H7 (cell line): Measurements from ENCODE around the gene NCL. TPM values are rescaled to one million over a fixed set of nuclear protein-coding genes. Genes with fewer than 3 reads are reported as not detected.
A peak's percentile ranks its signal among the peaks of the same experiment; 100 is the strongest.

Source experiments
- DNase-seq: peaks from one replicate; pipeline ENCODE4 v3.0.0; 2012
- H3K27me3 ChIP-seq: 2 replicates; pipeline ENCODE4 v1.6.0; 2011; ENCODE audit warnings: mild to moderate bottlenecking, low read length; ENCODE audit not compliant: control insufficient read depth, insufficient read depth
- H3K36me3 ChIP-seq: replicated peaks from 2 replicates; pipeline ENCODE4 v1.5.1; 2011; ENCODE audit warnings: low read length; ENCODE audit not compliant: control insufficient read depth, insufficient read depth
- H3K4me3 ChIP-seq: 2 replicates; pipeline ENCODE4 v1.5.1; 2011; ENCODE audit warnings: low read depth, mild to moderate bottlenecking, control low read depth, low read length, moderate library complexity; ENCODE audit not compliant: insufficient read depth
- total RNA-seq: library from RNA; depleted of rRNA; stranded (reverse); fragments of >200 nt; shearing (Covaris generic); gene quantifications from 2 replicates; pipeline ENCODE4 v1.2.3, GENCODE V29; 2014

The NCL gene
- total RNA-seq, 1 experiment from 2014 or later = 148 TPM

GRCh38 chr2:231429901-231430300 lies 34.4 kb downstream of the NCL start:
- H3K27me3 ChIP-seq = no peaks in the 10 kb centered on the region; the same call in 1 of the 2 replicates

GRCh38 chr2:231429152-231429551 lies 35.1 kb downstream of the NCL start:
- no peaks in the 10 kb centered on the region; the same call in 1 of the 2 replicates for H3K27me3 ChIP-seq
- DNase-seq = no peak

More at GRCh38 chr2:231429901-231430300, 34.4 kb downstream of the NCL start:
- Histone ChIP-seq H3K36me3 (no peaks in the 10 kb centered on the region), H3K4me3 (no peak overlapping the region)
- DNase-seq = no peak

GRCh38 chr2:231427116-231427515 lies 37.2 kb downstream of the NCL start:
- Histone ChIP-seq H3K36me3 (no peaks in the 10 kb centered on the region), H3K27me3 (no peaks in the 10 kb centered on the region; the same call in 1 of the 2 replicates), H3K4me3 (no peak overlapping the region)
- DNase-seq = no peak

More at GRCh38 chr2:231429152-231429551, 35.1 kb downstream of the NCL start:
- no peaks in the 10 kb centered on the region for H3K36me3 ChIP-seq
- no peak overlapping the region for H3K4me3 ChIP-seq

- no peaks in the 10 kb centered on the region; the same call in 1 of the 2 replicates for H3K27me3 ChIP-seq
- H3K36me3 ChIP-seq = no peaks in the 10 kb centered on the region
- DNase-seq = no peak
- H3K4me3 ChIP-seq = no peak overlapping the region
Measured at GRCh38 chr2:231425811-231426703, 38.2 kb downstream of the NCL start.

- H3K27me3 ChIP-seq = no peaks in the 10 kb centered on the region; the same call in 1 of the 2 replicates
- DNase-seq = no peak
- no peak overlapping the region for H3K4me3 ChIP-seq
- no peaks in the 10 kb centered on the region for H3K36me3 ChIP-seq
Measured at GRCh38 chr2:231425291-231425810, 38.9 kb downstream of the NCL start.

GRCh38 chr2:231423176-231423575 lies 41.1 kb downstream of the NCL start:
- no peak for DNase-seq
- Histone ChIP-seq H3K27me3 (no peaks in the 10 kb centered on the region; the same call in 1 of the 2 replicates), H3K4me3 (no peak overlapping the region), H3K36me3 (no peaks in the 10 kb centered on the region)

GRCh38 chr2:231422056-231422455 lies 42.2 kb downstream of the NCL start:
- no peaks in the 10 kb centered on the region; the same call in 1 of the 2 replicates for H3K27me3 ChIP-seq
- no peak for DNase-seq
- H3K4me3 ChIP-seq = no peak overlapping the region
- no peaks in the 10 kb centered on the region for H3K36me3 ChIP-seq

GRCh38 chr2:231421051-231421580 lies 43.2 kb downstream of the NCL start:
- Histone ChIP-seq H3K4me3 (no peak overlapping the region), H3K27me3 (no peaks in the 10 kb centered on the region; the same call in 1 of the 2 replicates), H3K36me3 (no peaks in the 10 kb centered on the region)
- DNase-seq = no peak

- Histone ChIP-seq H3K27me3 (no peaks in the 10 kb centered on the region; the same call in 1 of the 2 replicates), H3K36me3 (no peaks in the 10 kb centered on the region), H3K4me3 (no peak overlapping the region)
- peak; percentile 31 for DNase-seq
Measured at GRCh38 chr2:231418820-231419640, 45.3 kb downstream of the NCL start.

GRCh38 chr2:231415029-231415428 lies 49.3 kb downstream of the NCL start:
- H3K4me3 ChIP-seq = no peak overlapping the region
- H3K36me3 ChIP-seq = no peaks in the 10 kb centered on the region
- no peak for DNase-seq
- H3K27me3 ChIP-seq = no peaks in the 10 kb centered on the region

GRCh38 chr2:231413921-231414476 lies 50.3 kb downstream of the NCL start:
- peak; percentile 44 for DNase-seq
- H3K36me3 ChIP-seq = no peaks in the 10 kb centered on the region
- no peaks in the 10 kb centered on the region for H3K27me3 ChIP-seq
- no peak overlapping the region for H3K4me3 ChIP-seq

- no peaks in the 10 kb centered on the region for H3K27me3 ChIP-seq
- no peak overlapping the region for H3K4me3 ChIP-seq
- peak; percentile 28 for DNase-seq
- H3K36me3 ChIP-seq = no peaks in the 10 kb centered on the region
Measured at GRCh38 chr2:231413456-231413855, 50.8 kb downstream of the NCL start.

GRCh38 chr2:231412618-231412963 lies 51.7 kb downstream of the NCL start:
- Histone ChIP-seq H3K4me3 (no peak overlapping the region), H3K36me3 (no peaks in the 10 kb centered on the region), H3K27me3 (no peaks in the 10 kb centered on the region)
- no peak for DNase-seq
